GM12892 (cell line): Measurements from ENCODE around the gene IKZF1.

Source experiments
- POLR2A ChIP-seq: IDR thresholded peaks from 2 replicates; pipeline ENCODE4 v1.6.1; 2011; ENCODE audit warnings: low read depth, low read length, control low read depth
- POLR2AphosphoS5 ChIP-seq: IDR thresholded peaks from 2 replicates; pipeline ENCODE4 v1.6.1; 2011; ENCODE audit warnings: low read depth, low read length, control low read depth
- TAF1 ChIP-seq: IDR thresholded peaks from 2 replicates; pipeline ENCODE4 v1.6.1; 2011; ENCODE audit warnings: low read depth, mild to moderate bottlenecking, control low read depth, low read length, borderline replicate concordance

GRCh38 chr7:50393547-50394252, 89.2 kb downstream of the IKZF1 start:
- TF ChIP-seq POLR2A (no peak), TAF1 (no peak), POLR2AphosphoS5 (no peak)
